Lower lobe of right lung (tissue), 2 donors: ENCODE measurements around the gene ITPK1. TPM values are rescaled to one million over a fixed set of nuclear protein-coding genes. Genes with fewer than 3 reads are reported as not detected.

ENCODE experiments used
- ATAC-seq, 2 donors: fragments of 200-7000 bp; cut with Tn5 transposase; one replicate each; pipeline ENCODE4 v1.9.1; 2020 to 2022; ENCODE audit warnings: mild to moderate bottlenecking in 2 of 2, moderate library complexity in 2 of 2
- DNase-seq: peaks from one replicate; pipeline ENCODE4 v3.0.0-alpha.2; 2020
- H3K27ac ChIP-seq: fragments of 200-600 bp; one replicate; pipeline ENCODE4 v1.8.0; 2022
- H3K27me3 ChIP-seq: fragments of 200-600 bp; one replicate; pipeline ENCODE4 v1.8.0; 2022; ENCODE audit warnings: low read depth
- H3K36me3 ChIP-seq: fragments of 200-600 bp; one replicate; pipeline ENCODE4 v1.8.0; 2022; ENCODE audit warnings: mild to moderate bottlenecking
- H3K4me1 ChIP-seq: fragments of 200-600 bp; one replicate; pipeline ENCODE4 v1.8.0; 2022
- H3K4me3 ChIP-seq: fragments of 200-600 bp; one replicate; pipeline ENCODE4 v1.8.0; 2022; ENCODE audit warnings: mild to moderate bottlenecking
- H3K9me3 ChIP-seq: fragments of 200-600 bp; one replicate; pipeline ENCODE4 v1.8.0; 2022
- intact Hi-C: fragments of 100-400 bp; cut with DNase I; formaldehyde crosslinking; loops from one replicate; pipeline ENCODE4 v1.11.0; 2022
- total RNA-seq: library from RNA; stranded (reverse); fragmentation: NEBNext Ultra II Directional; extraction: Animal tissue kit (Norgen Biotek cat#: 25700); gene quantifications from one replicate; pipeline ENCODE4 v1.2.1, GENCODE V29; 2021
- TF ChIP-seq, protein P1 (sequence below): fragments of 200-600 bp; IDR thresholded peaks from one replicate; pipeline ENCODE4 v1.8.0; 2022; ENCODE audit warnings: antibody characterized with exemption, mild to moderate bottlenecking
- donor health status: DM: no; HTN: yes; CAD: no; lungs with severe emphysema.

Gene ITPK1
- total RNA-seq, 1 donor from 2014 or later: 129 TPM

GRCh38 chr14:92969430-92969829 lies 146.3 kb downstream of the ITPK1 start:
- intact Hi-C loops: no loop called here
- DNase-seq: peak; percentile 37
- no peak overlapping the region for H3K27ac ChIP-seq
- no peaks in the 10 kb centered on the region for H3K36me3 ChIP-seq
- peaks cover 15% of the 10 kb centered on the region for H3K4me1 ChIP-seq
- H3K4me3 ChIP-seq: no peak overlapping the region
- TF ChIP-seq, protein P1, sequence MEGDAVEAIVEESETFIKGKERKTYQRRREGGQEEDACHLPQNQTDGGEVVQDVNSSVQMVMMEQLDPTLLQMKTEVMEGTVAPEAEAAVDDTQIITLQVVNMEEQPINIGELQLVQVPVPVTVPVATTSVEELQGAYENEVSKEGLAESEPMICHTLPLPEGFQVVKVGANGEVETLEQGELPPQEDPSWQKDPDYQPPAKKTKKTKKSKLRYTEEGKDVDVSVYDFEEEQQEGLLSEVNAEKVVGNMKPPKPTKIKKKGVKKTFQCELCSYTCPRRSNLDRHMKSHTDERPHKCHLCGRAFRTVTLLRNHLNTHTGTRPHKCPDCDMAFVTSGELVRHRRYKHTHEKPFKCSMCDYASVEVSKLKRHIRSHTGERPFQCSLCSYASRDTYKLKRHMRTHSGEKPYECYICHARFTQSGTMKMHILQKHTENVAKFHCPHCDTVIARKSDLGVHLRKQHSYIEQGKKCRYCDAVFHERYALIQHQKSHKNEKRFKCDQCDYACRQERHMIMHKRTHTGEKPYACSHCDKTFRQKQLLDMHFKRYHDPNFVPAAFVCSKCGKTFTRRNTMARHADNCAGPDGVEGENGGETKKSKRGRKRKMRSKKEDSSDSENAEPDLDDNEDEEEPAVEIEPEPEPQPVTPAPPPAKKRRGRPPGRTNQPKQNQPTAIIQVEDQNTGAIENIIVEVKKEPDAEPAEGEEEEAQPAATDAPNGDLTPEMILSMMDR: no peak
- ATAC-seq: no peak
- no peaks in the 10 kb centered on the region for H3K9me3 ChIP-seq
- no peaks in the 10 kb centered on the region for H3K27me3 ChIP-seq

GRCh38 chr14:92968291-92969020 lies 147.3 kb downstream of the ITPK1 start:
- peak; percentile 42 for DNase-seq
- H3K36me3 ChIP-seq: no peaks in the 10 kb centered on the region
- peak in 1 of 2 donors; percentile 58 for ATAC-seq
- peaks cover 17% of the 10 kb centered on the region for H3K4me1 ChIP-seq
- H3K27ac ChIP-seq: no peak overlapping the region
- TF ChIP-seq, protein P1: no peak
- no peaks in the 10 kb centered on the region for H3K9me3 ChIP-seq
- H3K4me3 ChIP-seq: no peak overlapping the region
- no peaks in the 10 kb centered on the region for H3K27me3 ChIP-seq
- intact Hi-C loops: no loop called here

DNA sequence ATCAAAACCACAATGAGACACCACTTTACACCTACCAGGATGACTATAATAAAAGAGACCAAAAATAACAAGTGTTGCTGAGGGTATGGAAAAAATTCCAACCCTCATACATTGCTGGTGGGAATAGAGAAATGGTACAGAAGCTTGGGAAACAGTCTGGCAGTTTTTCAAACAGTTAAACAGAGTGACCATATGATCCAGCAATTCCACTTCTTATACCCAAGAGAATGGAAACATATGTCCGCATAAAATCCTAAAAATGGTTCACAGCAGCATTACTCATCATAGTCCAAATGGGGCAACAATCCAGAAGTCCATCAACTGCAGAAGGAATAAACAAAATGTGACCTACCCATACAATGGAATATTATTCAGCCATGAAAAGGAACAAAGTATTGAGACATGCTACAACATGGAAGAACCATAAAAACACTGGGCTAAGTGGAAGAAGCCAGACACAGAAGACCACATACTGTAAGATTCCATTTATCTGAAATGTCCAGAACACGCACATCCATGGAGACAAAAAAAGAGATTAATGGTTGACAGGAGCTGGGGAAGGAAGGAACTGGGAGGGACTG lies 148.3 kb downstream of the ITPK1 start:
- Histone ChIP-seq H3K36me3 (no peaks in the 10 kb centered on the region), H3K9me3 (no peaks in the 10 kb centered on the region), H3K4me1 (peaks cover 16% of the 10 kb centered on the region), H3K27ac (no peak overlapping the region), H3K27me3 (no peaks in the 10 kb centered on the region), H3K4me3 (no peak overlapping the region)
- DNase-seq (no peak), ATAC-seq (no peak)
- TF ChIP-seq, protein P1: no peak
- intact Hi-C loops: no loop called here

GRCh38 chr14:92965281-92965680 lies 150.4 kb downstream of the ITPK1 start:
- ATAC-seq (peak in 1 of 2 donors; percentile 49), DNase-seq (no peak)
- peaks cover 16% of the 10 kb centered on the region for H3K4me1 ChIP-seq
- H3K36me3 ChIP-seq: peaks cover 18% of the 10 kb centered on the region
- H3K9me3 ChIP-seq: no peaks in the 10 kb centered on the region
- TF ChIP-seq, protein P1: no peak
- intact Hi-C loops: no loop called here
- no peak overlapping the region for H3K4me3 ChIP-seq
- H3K27me3 ChIP-seq: no peaks in the 10 kb centered on the region
- no peak overlapping the region for H3K27ac ChIP-seq

- H3K9me3 ChIP-seq: no peaks in the 10 kb centered on the region
- ATAC-seq (peak; percentile 8 to 71), DNase-seq (no peak)
- peaks cover 18% of the 10 kb centered on the region for H3K36me3 ChIP-seq
- peak overlapping the region; percentile 4 for H3K27ac ChIP-seq
- H3K4me1 ChIP-seq: peaks cover 16% of the 10 kb centered on the region
- H3K27me3 ChIP-seq: no peaks in the 10 kb centered on the region
- intact Hi-C loops: no loop called here
- H3K4me3 ChIP-seq: no peak overlapping the region
- TF ChIP-seq, protein P1: no peak
Measured at GRCh38 chr14:92964124-92965109, 151.3 kb downstream of the ITPK1 start.
